CD4-positive, alpha-beta T cell treated with Interleukin-17A for 1 hour (primary cell): Measurements from ENCODE around the gene KCNQ2.

ENCODE experiments used
- DNase-seq: peaks from one replicate; pipeline ENCODE4 v3.0.0-alpha.2; 2020

Gene KCNQ2

DNA sequence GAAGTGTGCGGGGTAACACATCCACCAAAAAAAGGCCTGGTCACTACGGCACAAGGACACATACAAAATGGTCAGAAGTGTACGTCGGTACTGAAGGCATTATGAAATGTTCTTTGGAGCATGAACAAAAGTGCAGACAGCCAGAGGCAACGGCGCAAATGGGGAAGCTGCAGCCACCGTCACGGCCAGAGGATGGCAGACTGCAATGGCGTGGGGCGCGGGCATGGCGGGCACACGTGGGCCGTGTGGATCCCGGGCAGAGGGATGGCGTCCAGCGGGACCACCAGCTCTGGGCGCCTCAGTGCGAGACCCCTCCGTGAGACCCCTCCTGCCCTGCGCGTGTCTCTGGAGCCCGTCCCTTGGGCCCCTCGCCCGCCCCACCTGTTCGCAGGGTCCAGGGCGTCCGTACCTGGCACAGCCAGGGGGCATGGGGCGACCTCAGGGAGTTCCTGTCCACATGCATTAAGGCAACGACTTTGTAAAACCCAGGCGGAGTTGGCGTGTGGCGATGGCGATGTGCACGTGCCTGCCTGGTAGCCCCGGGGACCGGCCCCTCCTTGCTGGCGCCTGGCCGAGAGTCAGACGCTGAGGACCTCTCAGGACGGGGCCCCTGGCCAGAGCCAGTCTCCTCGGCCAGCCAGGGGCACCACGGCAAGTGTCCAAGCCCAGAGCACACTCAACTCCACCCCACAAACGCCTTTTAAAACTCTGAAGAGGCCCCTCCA, 71.8 kb downstream of the KCNQ2 start:
- DNase-seq = no peak

DNA sequence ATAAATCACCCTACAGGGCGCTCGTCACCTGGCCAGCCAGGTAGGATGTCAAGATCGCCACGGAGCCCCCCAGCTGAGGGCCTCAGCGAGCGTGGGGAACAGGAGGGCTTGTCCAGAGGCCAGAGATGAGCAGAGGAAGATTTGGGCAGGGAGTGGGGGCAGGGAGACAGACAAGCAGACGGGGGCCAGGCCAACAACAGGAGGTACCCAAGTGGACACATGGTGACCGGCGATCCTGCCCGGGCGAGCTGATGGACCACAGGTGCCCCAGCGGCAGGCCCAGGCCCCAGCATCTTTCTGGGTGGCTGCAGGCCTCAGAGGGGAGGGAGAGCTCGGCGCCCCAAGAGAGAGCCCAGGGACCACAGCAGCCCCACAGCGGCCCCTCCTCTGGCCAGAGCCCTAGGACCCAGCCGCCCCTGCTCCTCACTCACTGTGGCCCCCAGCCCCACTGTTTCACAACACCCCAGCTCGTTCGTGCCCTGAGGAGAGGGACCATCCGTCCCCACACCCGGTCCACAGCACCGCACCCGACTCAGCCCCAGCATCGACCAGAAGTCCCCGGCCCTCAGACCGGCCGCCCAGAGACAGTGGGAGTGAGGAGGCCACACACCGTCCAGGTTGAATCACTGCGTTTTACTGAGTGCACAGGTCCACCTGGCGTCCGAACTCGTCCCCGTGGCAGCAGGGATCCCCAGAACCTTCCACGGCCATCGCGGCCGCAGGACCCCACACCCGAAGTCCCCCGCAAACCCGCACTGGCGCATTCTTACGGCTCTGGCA, 72.7 kb downstream of the KCNQ2 start:
- no peak for DNase-seq

DNA sequence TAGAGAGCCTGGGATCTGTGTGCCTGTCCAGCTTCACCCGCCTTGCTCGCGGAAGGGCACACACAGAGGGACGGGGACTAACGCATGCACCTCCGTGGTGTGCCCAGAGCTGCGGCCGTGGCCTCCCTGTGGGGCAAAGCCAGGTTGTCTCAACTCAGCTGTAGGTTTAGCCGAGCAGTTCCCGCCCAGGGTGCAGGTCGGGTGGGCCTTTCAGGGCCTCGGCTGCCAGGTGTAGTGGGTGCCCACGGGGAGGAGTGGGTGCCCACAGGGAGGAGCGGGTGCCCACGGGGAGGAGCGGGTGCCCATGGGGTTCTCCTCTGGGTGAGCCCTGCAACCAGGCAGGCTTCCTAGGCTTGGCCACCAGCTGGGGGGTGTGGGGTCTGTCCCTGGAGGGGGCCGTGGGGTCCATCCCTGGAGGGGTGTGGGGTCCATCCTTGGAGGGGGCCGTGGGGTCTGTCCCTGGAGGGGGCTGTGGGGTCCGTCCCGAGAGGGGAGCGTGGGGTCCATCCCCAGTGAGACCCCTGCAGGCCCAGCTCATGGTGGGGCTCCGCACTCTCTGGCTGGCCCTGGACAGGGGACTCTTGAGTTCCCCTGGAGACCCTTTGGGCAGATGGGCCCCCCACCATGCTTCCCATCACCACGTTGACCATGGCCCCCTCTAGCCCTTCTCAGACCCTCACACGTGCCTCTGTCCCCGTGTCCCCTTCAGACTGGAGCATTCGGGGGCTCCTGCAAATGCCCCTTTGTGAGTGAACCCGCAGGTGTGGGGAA, 73.5 kb downstream of the KCNQ2 start:
- no peak for DNase-seq

DNA sequence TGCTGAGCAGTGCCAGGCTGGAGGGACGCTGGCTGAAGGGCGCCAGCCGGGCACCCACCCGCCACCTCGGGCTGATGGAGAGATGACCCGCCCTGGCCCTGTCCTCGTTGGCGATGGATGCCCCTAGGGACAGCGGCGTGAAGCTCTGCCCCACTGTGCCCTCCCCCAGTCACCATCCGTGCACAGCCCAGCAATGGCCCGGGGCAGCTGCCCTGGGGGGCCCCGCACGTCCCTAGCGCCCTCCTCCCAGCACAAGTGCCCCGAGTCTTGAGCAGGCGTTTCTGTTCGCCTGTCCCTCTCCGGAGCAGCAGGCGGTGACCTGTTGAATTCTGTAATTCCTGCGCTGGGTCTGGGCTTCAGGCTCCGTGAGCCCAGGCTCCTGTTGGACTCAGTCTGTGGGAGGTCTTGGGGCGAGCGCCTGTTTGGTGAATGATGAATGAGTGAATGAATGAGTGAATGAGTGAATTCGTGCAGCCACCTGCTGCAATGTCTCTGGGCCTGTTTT, 74.5 kb downstream of the KCNQ2 start:
- no peak for DNase-seq

DNA sequence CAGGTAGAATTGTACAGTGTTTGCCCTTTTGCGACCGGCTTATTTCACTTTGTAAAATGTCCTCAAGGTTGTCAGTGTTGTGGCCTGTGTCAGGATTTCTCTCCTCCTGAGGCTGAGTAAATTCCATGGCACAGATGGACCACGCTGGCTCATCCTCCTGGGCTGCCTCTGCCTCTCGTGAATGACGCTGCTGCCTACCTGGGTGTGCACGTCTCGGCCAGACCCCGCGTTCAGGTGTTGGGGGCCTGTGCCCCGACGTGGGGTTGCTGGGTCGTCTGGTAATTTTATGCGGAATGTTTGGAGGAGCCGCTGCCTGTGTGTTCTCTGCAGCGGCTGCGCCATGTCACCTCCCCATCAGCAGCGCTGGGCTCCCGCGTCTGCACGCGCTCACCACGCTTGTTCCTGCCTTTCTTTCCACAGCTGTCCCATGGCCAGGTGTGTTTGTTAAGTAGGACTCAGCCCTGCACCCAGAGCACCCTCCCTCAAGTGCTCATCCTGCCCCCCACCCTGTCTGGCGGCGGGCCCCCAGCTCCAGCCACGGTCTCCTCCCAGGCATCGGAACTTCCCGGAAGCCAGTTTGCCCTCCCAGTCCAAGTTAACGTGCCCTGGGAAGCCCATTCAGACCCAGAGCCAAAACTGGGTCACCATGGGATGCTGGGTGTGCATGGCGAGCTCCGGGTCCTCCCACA, 75.2 kb downstream of the KCNQ2 start:
- no peak for DNase-seq

DNA sequence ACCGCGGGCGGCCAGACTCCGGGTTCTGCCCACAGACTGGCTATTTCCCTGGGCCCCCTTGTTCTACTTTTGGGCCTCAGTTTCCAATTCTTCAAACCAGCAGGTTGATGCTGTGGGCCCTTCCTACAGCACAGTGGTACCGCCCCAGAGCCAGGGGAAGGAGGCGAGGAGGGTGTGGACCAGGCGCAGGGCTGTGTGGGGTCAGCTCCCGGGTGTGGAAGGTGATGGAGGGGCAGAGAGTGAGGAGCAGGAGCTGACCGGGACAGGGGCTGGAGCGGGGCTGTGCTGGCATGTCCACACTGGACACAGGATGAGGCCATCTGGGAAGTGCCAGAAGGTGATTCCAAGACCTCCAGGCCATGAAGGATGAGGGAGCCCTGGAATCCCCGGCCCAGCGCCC, 76.2 kb downstream of the KCNQ2 start:
- DNase-seq = no peak

DNA sequence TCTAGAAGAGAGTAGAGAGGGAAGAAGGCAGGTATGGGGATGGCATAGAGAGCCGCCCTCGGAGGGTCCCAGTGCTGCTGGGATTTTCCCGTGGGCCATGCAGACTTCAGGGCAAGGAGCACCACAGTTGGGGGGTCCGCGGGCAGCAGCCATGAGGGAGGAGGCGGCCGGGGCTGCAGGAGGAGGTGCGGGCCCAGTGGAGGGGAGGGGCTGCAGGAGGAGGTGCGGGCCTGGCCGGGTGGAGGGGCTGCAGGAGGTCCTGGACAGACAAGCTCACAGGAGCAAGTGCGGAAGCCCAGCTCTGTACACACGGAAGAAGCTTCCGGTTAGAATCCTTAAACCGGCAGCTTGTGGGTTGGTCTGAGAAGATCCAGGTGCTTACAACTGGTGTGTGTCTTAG, 76.7 kb downstream of the KCNQ2 start:
- DNase-seq = no peak

DNA sequence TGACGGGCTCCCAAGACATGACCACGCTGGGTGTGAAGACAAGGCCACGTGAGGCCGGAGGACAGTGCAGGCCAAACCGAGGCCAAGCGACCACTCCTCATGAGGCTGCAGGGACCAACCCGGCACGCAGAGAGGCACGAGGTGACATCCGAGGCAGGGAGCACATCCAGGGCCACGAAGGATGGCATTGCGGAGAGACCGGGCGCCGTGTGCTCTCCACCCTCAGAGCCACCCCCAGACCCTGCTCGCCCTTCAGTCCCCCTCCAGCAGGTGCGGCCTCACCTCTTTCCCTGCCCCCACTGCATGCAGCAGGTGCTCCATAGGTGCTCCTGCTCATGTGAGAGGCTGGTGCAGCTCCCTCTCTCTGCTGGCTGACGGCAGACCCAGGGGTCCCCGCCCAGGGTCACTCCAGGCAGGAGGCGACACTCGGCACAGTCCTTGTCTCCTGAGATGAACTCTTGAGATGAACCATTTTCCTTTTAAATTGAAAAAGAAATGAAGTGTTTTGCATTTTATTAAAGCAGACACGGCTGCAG, 77.5 kb downstream of the KCNQ2 start:
- no peak for DNase-seq

DNA sequence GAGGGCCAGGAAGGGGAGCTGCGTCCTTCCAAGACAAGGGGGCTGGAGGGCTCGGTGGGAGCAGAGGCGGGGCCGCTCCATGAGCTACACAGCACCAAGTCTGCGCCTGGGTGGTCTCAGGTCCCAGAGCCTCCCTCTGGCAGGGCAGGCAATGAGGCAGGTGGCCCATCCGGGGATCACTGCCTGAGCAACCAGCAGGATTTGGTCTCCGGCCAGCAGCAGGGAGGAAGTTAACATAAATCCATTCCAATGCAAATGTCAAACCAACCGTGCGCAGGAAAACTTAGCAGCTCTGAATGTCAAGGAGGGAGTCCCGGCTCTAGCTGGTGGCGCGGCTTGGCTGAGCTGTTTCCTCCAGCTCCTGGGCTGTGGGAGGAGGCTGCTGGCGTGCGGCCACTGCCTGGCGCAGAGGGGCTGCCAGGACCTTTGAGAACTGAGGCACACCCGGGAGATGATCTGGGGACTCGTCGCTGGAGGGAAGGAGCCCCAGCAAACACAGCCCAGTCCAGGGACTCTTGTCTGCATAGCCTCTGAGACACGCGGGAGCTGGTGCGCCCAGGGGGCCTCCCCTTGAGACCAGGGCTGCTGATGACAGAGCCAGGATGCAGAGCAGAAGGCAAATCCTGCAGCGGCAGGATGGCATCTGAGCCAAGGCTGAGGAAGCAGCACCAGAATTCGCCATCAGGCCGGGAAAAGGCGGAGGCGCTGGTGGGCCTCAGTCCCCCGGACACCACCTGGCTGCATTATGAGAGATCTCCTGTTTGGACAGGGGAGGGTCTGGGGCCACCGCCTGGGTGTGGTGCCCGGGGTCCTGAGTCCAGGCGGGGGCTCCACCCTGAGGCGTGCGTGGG, 78.2 kb downstream of the KCNQ2 start:
- no peak for DNase-seq

DNA sequence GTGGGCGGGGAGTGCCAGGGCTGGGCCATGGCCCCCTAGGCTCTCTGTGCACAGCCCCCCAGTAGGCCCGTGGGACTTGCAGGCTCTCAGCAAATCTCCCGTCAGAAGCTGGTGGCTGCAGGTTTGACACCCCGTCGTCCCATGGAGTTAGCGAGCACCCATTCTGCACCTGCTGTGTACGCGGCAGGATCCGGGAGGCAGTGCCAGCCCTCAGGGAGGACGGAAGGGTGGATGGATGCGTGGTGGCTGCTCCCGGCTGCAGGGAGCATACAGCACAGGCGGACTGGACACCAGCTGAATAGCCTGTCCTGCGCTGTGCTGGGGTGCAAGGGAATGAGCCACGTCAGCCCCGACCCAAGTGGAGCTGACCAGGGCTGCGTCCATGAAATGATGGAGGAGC, 78.9 kb downstream of the KCNQ2 start:
- DNase-seq = no peak

DNA sequence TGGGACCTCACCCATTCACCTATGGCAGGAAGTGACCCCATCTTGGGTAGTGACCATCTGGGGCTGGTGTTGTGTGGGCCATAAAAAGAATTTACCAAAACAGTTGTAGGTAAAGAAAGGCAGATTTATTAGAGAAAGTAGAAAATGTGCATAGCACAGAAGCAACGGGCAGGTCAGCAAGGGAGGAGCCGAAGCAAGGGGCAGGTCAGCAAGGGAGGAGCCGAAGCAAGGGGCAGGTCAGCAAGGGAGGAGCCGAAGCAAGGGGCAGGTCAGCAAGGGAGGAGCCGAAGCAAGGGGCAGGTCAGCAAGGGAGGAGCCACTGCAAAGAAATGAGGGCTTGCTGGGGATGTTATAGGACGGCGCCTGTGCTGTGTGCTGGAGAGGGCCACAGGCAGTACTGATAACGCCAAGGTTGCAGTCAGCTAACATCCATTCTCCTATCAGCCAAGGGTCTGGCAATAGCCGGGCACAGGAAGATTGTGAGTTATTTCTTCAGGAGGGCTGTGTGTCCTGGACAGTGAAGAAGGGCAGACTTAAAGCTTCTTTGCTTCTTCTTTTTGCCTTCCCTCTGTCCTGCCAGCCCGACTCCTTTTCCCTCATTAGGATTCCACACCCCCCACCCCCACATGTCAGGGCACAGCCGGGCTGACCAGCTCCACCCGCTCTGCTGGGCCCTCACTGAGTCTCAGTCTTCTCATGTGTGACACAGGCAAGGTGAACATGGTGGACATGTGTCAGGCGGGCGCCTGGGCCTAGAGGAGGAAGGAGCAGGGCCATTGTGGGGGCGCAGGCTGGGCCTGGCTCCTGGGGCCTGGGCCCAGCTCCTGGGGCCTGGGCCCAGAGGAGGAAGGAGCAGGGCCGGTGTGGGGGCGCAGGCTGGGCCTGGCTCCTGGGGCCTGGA, 79.7 kb downstream of the KCNQ2 start:
- no peak for DNase-seq

DNA sequence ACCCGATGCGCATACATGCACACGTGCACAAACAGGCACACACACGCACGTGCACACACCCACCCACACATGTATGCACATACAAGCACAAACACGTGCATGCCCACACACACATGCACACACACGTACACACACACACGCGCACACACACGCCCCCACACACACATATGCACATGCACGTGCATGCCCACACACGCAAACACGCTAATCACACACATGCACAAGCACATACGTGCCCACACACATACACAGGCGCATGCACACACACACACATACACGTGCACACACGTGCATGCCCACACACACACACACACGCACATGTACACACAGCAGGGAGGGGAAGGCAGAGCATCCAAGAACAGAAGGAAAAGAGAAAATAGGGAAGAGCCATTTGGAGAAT, 84.5 kb downstream of the KCNQ2 start:
- DNase-seq = no peak

DNA sequence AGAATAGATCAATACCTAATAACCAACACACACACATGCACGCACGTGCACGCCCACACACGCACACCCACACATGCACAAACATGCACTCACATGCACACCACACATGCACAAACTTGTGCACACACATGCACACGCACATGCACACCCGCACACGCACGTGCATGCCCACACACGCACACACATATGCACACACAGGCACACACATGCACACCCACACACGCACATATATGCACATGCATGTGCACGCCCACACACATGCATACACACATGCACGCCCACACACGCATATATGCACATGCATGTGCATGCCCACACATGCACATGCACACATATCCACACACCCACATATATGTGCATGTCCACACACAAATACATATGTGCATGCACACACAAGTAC, 85.1 kb downstream of the KCNQ2 start:
- no peak for DNase-seq

DNA sequence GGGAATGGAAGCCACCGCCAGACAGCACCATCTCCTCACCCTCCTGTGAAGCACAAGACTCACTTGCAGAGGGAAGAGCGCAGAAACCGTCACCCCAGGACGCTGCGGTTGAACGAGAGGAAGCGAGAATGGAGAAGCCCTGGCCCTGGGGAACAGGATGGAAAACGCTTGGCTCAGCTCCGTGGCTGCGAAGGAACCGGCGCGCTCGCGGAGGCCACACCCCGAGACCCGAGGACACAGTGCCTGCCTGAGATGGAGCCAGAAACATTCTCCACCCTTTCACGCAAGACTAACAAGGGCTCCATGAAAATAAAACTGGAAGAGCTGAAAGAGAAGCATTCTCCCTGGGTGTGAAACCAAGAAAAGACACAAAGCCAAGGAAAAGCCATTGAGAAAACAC, 86.0 kb downstream of the KCNQ2 start:
- no peak for DNase-seq

DNA sequence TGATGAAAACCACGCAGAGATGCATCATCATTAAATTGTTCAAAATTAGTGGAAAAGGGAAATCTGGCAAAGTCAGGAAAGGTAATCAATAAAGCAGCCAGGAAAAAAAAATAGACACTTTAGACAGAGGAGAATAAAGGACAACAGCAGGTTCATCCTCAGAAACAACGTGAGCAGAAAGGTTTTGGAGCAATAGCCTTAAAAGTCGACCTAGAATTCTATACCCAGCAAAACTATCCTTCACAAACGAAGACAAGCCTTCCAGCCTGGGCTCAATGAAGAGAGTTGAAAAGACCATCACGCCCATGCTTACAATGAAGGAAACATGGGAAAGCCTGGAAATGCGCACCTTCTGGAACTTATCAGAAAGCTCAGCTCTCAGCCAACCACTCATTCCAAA, 86.6 kb downstream of the KCNQ2 start:
- DNase-seq = no peak

DNA sequence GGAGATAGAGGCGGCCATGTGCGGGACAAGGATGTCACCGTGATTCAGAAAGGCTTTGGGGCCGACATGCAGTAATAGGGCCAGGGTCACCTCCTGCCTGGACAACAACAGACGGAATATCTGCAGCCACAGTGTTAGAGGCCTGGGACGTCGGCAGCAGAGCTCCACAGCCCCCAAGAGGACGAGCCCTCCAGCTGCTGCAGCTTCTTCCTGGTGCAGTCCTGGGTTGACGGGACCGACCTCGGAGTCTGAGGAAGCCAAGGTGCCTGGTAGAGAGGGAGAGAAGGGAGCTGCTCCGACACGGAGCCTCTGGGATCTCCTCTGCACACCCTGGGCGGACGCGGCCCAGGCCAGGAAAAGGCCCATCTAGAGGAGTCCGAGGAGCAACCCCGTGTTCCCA, 88.1 kb downstream of the KCNQ2 start:
- no peak for DNase-seq

DNA sequence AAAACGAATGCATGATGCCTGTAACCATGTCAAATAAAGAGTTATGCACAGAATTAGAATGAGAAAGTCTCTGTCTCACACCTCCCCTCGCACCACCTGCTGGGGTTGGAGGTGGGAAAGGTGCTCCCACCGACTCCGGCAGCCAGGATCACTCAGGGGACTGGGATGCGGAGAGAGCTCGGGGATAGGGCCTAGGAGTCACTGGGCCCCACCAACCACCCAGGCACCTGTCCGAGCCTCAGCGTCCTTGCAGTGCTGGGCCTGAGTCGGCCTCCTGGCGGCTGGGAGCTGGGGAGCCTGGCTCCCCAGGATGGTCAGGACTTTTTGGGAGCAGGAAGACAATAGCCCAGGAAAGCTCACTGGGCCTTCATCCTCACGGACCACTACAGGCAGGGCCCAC, 88.9 kb downstream of the KCNQ2 start:
- no peak for DNase-seq

DNA sequence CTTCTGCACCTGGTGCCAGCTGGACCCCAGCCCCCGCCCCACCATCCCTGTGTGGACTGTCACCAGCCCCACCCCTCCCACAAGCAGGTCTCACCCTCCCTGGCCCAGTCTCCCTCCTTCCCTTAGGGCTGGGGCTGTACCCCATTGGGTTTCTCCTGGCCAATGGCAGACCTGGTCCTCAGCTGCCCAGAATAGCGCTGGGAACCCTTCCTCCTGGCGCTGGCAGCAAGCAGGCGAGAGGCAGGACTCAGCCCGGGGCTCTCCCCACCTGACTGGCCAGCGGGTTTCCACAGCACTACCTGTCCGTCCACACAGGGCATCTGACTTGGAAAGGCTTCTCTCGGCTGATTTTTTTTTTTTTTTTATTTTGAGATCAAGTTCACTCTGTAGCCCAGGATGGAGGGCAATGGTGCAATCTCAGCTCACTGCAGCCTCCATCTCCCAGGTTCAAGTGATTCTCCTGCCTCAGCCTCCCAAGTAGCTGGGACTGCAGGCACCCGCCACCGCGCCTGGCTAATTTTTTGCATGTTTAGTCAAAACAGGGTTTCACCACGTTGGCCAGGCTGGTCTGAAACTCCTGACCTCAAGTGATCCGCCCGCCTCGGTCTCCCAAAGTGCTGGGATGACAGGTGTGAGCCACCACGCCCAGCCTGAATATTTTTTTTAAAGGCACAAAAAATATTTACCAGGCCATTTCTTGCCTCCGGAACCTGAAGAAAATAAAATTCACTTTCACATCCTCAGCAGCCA, 89.7 kb downstream of the KCNQ2 start:
- no peak for DNase-seq

DNA sequence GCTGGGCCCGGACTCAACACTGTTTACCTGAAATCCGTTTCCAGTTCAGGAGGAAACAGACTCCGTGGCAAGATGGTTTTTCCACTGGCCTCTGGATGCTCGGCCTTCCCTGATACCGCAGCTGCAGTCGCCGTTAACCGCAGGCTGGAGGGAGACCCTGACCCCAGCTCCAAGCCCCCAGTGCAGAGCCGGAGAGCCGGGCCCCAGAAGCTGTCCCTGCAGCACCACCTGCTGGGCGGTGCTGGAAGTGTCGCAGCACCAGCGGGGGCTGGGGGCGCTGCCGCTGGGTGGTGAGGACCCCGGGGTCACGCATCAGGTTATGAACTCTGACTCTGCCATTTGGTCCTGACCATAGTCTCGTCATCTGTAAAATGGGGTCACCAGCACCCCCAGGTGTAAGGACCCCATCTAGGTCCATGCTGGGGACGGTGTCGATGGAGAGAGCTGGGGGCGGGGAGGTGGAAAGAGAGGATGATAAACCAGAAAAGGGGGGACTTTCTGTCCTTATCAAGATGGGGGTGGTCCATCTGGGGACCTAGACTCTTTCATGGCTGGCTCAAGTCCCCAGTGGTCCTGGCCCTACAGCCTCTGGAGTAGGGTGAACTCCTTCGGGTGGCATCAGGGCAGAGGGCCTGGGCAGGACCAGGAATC, 90.5 kb downstream of the KCNQ2 start:
- DNase-seq = peak; percentile 21
